Gastroesophageal sphincter (tissue), 4 donors: ENCODE results near the gene PYGB. TPM values are rescaled to one million over a fixed set of nuclear protein-coding genes. Genes with fewer than 3 reads are reported as not detected.

Experiments used
- ATAC-seq: fragments of 150-250 bp; one replicate; pipeline ENCODE4 v1.9.1; 2016; ENCODE audit warnings: mild to moderate bottlenecking, moderate library complexity
- H3K27ac ChIP-seq, 4 donors: fragments of 200-600 bp; sonication (generic) in 3 of 4; 1 replicate in 3 of 4; 2 replicates in 1 of 4; pipeline ENCODE4 v1.5.1; 2016 to 2019
- H3K27me3 ChIP-seq: fragments of 200-600 bp; sonication (generic); one replicate; pipeline ENCODE4 v1.5.1; 2019
- H3K36me3 ChIP-seq, 2 donors: fragments of 200-600 bp; sonication (generic); one replicate each; pipeline ENCODE4 v1.5.1; 2019; ENCODE audit warnings: control low read depth in 1 of 2
- H3K4me1 ChIP-seq, 3 donors: fragments of 200-600 bp; sonication (generic); 1 replicate in 2 of 3; 2 replicates in 1 of 3; pipeline ENCODE4 v1.5.1; 2016 to 2019; ENCODE audit warnings: control low read depth in 2 of 3
- H3K4me3 ChIP-seq, 2 donors: fragments of 200-600 bp; sonication (generic); one replicate each; pipeline ENCODE4 v1.5.1; 2019; ENCODE audit warnings: mild to moderate bottlenecking in 1 of 2, moderate library complexity in 1 of 2
- H3K9me3 ChIP-seq, 3 donors: fragments of 200-600 bp; sonication (generic); one replicate each; pipeline ENCODE4 v1.5.1; 2017 to 2019; ENCODE audit warnings: control low read depth in 2 of 3
- CTCF ChIP-seq, 4 experiments: fragments of 200-600 bp in 2 of 4; fragments of 450-650 bp in 2 of 4; sonication (generic) in 1 of 4; IDR thresholded peaks; one replicate each; pipeline ENCODE4 v1.5.1; 2017 to 2019; ENCODE audit warnings: antibody characterized with exemption in 4 of 4, mild to moderate bottlenecking in 2 of 4, moderate library complexity in 2 of 4
- EP300 ChIP-seq: sonication (generic); formaldehyde crosslinking; IDR thresholded peaks from one replicate; pipeline ENCODE4 v1.6.1; 2017; ENCODE audit warnings: antibody characterized with exemption, mild to moderate bottlenecking
- POLR2A ChIP-seq, 2 donors: fragments of 450-650 bp; IDR thresholded peaks; one replicate each; pipeline ENCODE4 v1.6.1; 2017; ENCODE audit warnings: antibody characterized with exemption in 2 of 2, mild to moderate bottlenecking in 2 of 2, moderate library complexity in 1 of 2
- POLR2AphosphoS5 ChIP-seq: sonication (generic); formaldehyde crosslinking; IDR thresholded peaks from one replicate; pipeline ENCODE4 v1.6.1; 2017; ENCODE audit warnings: antibody characterized with exemption
- WGBS, 2 donors: methylation state at CpG; one replicate each; pipeline ENCODE4 v1.1.5; 2018; ENCODE audit warnings: low coverage in 1 of 2; 5-methylcytosine and 5-hydroxymethylcytosine counted together
- total RNA-seq, 4 donors: library from RNA; depleted of rRNA; stranded (reverse); fragments of >200 nt; gene quantifications; one replicate each; pipeline ENCODE4 v1.1.0, GENCODE V29; 2016

PYGB gene
- total RNA-seq, 4 donors from 2014 or later: 131 to 663 (median 337) TPM

- H3K9me3 ChIP-seq: no peaks in the 10 kb centered on the region
- peaks cover 0 to 14% (median 0%) of the 10 kb centered on the region in 3 donors for H3K4me1 ChIP-seq
- no peak overlapping the region for H3K27ac ChIP-seq
- TF ChIP-seq POLR2A (IDR thresholded peaks at IDR 0.05) (no peak), POLR2AphosphoS5 (no peak), CTCF (IDR thresholded peaks at IDR 0.05) (no peak), EP300 (no peak)
- 57 to 100% methylated on average over 1 of the region's 13 CpGs for WGBS, 2 donors
- H3K4me3 ChIP-seq: no peak overlapping the region
- H3K27me3 ChIP-seq: no peaks in the 10 kb centered on the region
- ATAC-seq: no peak
- H3K36me3 ChIP-seq: peaks cover 0 to 48% of the 10 kb centered on the region in 2 donors
Measured at GRCh38 chr20:25320035-25320800, 72.3 kb downstream of the PYGB start.

GRCh38 chr20:25321262-25321831, 73.5 kb downstream of the PYGB start:
- Histone ChIP-seq H3K4me3 (no peak overlapping the region), H3K27ac (no peak overlapping the region), H3K36me3 (peaks cover 0 to 38% of the 10 kb centered on the region in 2 donors), H3K4me1 (peaks cover 0 to 14% (median 0%) of the 10 kb centered on the region in 3 donors), H3K9me3 (no peaks in the 10 kb centered on the region), H3K27me3 (no peaks in the 10 kb centered on the region)
- WGBS, 2 donors: no CpG with 5 or more reads among the region's 5 CpGs
- no peak for ATAC-seq
- TF ChIP-seq POLR2A (IDR thresholded peaks at IDR 0.05): no peak
- no peak for TF ChIP-seq CTCF (IDR thresholded peaks at IDR 0.05)
- TF ChIP-seq POLR2AphosphoS5: no peak
- TF ChIP-seq EP300: no peak

GRCh38 chr20:25321991-25322390, 74.1 kb downstream of the PYGB start:
- TF ChIP-seq EP300 (no peak), POLR2AphosphoS5 (no peak), CTCF (IDR thresholded peaks at IDR 0.05) (no peak), POLR2A (IDR thresholded peaks at IDR 0.05) (no peak)
- Histone ChIP-seq H3K27ac (no peak overlapping the region), H3K27me3 (no peaks in the 10 kb centered on the region), H3K4me1 (peaks cover 0 to 14% (median 0%) of the 10 kb centered on the region in 3 donors), H3K4me3 (no peak overlapping the region), H3K9me3 (no peaks in the 10 kb centered on the region), H3K36me3 (peaks cover 0 to 33% of the 10 kb centered on the region in 2 donors)
- no peak for ATAC-seq
- WGBS, 2 donors: 24 to 72% methylated on average over 2 to 4 of the region's 4 CpGs

- 75 to 76% methylated on average over 5 to 7 of the region's 12 CpGs for WGBS, 2 donors
- peaks cover 0 to 26% of the 10 kb centered on the region in 2 donors for H3K36me3 ChIP-seq
- peaks cover 0 to 24% (median 0%) of the 10 kb centered on the region in 3 donors for H3K4me1 ChIP-seq
- H3K4me3 ChIP-seq: no peak overlapping the region
- no peak for ATAC-seq
- H3K9me3 ChIP-seq: no peaks in the 10 kb centered on the region
- H3K27ac ChIP-seq: no peak overlapping the region
- no peak for TF ChIP-seq EP300
- TF ChIP-seq CTCF (IDR thresholded peaks at IDR 0.05): no peak
- TF ChIP-seq POLR2AphosphoS5: no peak
- TF ChIP-seq POLR2A (IDR thresholded peaks at IDR 0.05): no peak
- no peaks in the 10 kb centered on the region for H3K27me3 ChIP-seq
Measured at GRCh38 chr20:25323496-25324246, 75.8 kb downstream of the PYGB start.
